ENCODE results near the gene TCEA2.

GRCh38 chr20:64055396-64055892, 7.6 kb upstream of the TCEA2 start:
- TF ChIP-seq, protein P1, sequence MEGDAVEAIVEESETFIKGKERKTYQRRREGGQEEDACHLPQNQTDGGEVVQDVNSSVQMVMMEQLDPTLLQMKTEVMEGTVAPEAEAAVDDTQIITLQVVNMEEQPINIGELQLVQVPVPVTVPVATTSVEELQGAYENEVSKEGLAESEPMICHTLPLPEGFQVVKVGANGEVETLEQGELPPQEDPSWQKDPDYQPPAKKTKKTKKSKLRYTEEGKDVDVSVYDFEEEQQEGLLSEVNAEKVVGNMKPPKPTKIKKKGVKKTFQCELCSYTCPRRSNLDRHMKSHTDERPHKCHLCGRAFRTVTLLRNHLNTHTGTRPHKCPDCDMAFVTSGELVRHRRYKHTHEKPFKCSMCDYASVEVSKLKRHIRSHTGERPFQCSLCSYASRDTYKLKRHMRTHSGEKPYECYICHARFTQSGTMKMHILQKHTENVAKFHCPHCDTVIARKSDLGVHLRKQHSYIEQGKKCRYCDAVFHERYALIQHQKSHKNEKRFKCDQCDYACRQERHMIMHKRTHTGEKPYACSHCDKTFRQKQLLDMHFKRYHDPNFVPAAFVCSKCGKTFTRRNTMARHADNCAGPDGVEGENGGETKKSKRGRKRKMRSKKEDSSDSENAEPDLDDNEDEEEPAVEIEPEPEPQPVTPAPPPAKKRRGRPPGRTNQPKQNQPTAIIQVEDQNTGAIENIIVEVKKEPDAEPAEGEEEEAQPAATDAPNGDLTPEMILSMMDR (conservative IDR thresholded peaks at IDR 0.05 in 1 of 2, IDR thresholded peaks at IDR 0.05 in 1 of 2; ENCODE audit: low read depth in 1 of 2, low read length in 2 of 2), result no peak
- no peak for TF ChIP-seq EZH2 (IDR thresholded peaks at IDR 0.05; ENCODE audit: low read length, missing control alignments)

Data from fibroblast of lung (primary cell).